ENCODE data around the gene TCEANC.

The TCEANC gene

GRCh38 chrX:13691841-13692371, 39.0 kb downstream of the TCEANC start:
- Mint-ChIP-seq H3K36me3 (peaks cover 2% of the 10 kb centered on the region), H3K27me3 (no peaks in the 10 kb centered on the region), H3K9me3 (no peaks in the 10 kb centered on the region), H3K27ac (peak overlapping the region; percentile 56), H3K4me3 (peak overlapping the region; percentile 39), H3K4me1 (peaks cover 40% of the 10 kb centered on the region)
- ATAC-seq (ENCODE audit: low read depth) (peak; percentile 51), DNase-seq (ENCODE audit: low spot score in 2 of 2) (no peak)

GRCh38 chrX:13692771-13693231, 39.9 kb downstream of the TCEANC start:
- ATAC-seq (ENCODE audit: low read depth) = no peak
- Mint-ChIP-seq H3K4me1 (peaks cover 46% of the 10 kb centered on the region), H3K27me3 (no peaks in the 10 kb centered on the region), H3K36me3 (peaks cover 2% of the 10 kb centered on the region), H3K4me3 (peak overlapping the region; percentile 52), H3K9me3 (no peaks in the 10 kb centered on the region), H3K27ac (peak overlapping the region; percentile 56)
- no peak for DNase-seq (ENCODE audit: low spot score in 2 of 2)

GRCh38 chrX:13693341-13693961, 40.5 kb downstream of the TCEANC start:
- DNase-seq (ENCODE audit: low spot score in 2 of 2) (no peak), ATAC-seq (ENCODE audit: low read depth) (no peak)
- Mint-ChIP-seq H3K4me3 (peak overlapping the region; percentile 52), H3K36me3 (peaks cover 2% of the 10 kb centered on the region), H3K9me3 (no peaks in the 10 kb centered on the region), H3K27ac (peak overlapping the region; percentile 56), H3K4me1 (peaks cover 43% of the 10 kb centered on the region), H3K27me3 (no peaks in the 10 kb centered on the region)

- no peak overlapping the region for H3K4me3 Mint-ChIP-seq
These were observed 41.4 kb downstream of the TCEANC start for GRCh38 chrX:13694359-13694758.

GRCh38 chrX:13694983-13695382, 42.0 kb downstream of the TCEANC start:
- peaks cover 50% of the 10 kb centered on the region for H3K4me1 Mint-ChIP-seq
- H3K27ac Mint-ChIP-seq = peak overlapping the region; percentile 32
- H3K4me3 Mint-ChIP-seq = no peak overlapping the region
- ATAC-seq (ENCODE audit: low read depth) = no peak
- H3K27me3 Mint-ChIP-seq = no peaks in the 10 kb centered on the region
- no peaks in the 10 kb centered on the region for H3K9me3 Mint-ChIP-seq
- H3K36me3 Mint-ChIP-seq = peaks cover 4% of the 10 kb centered on the region
- DNase-seq (ENCODE audit: low spot score in 2 of 2) = no peak

More at GRCh38 chrX:13694359-13694758, 41.4 kb downstream of the TCEANC start:
- Mint-ChIP-seq H3K9me3 (no peaks in the 10 kb centered on the region), H3K36me3 (peaks cover 4% of the 10 kb centered on the region), H3K4me1 (peaks cover 48% of the 10 kb centered on the region), H3K27me3 (no peaks in the 10 kb centered on the region), H3K27ac (no peak overlapping the region)
- DNase-seq (ENCODE audit: low spot score in 2 of 2) = no peak
- no peak for ATAC-seq (ENCODE audit: low read depth)

- no peak for DNase-seq (ENCODE audit: low spot score in 2 of 2)
- Mint-ChIP-seq H3K27ac (peak overlapping the region; percentile 32), H3K4me1 (peaks cover 46% of the 10 kb centered on the region), H3K36me3 (peaks cover 4% of the 10 kb centered on the region), H3K4me3 (no peak overlapping the region), H3K27me3 (no peaks in the 10 kb centered on the region), H3K9me3 (no peaks in the 10 kb centered on the region)
- no peak for ATAC-seq (ENCODE audit: low read depth)
These were observed 42.7 kb downstream of the TCEANC start for GRCh38 chrX:13695601-13696115.

- H3K36me3 Mint-ChIP-seq = peaks cover 5% of the 10 kb centered on the region
- H3K27me3 Mint-ChIP-seq = no peaks in the 10 kb centered on the region
- DNase-seq (ENCODE audit: low spot score in 2 of 2) = peak in 1 of 2 donors; percentile 11
- peaks cover 52% of the 10 kb centered on the region for H3K4me1 Mint-ChIP-seq
- H3K27ac Mint-ChIP-seq = peak overlapping the region; percentile 59
- H3K4me3 Mint-ChIP-seq = peak overlapping the region; percentile 59
- H3K9me3 Mint-ChIP-seq = no peaks in the 10 kb centered on the region
- peak; percentile 75 for ATAC-seq (ENCODE audit: low read depth)
These were observed 44.5 kb downstream of the TCEANC start for GRCh38 chrX:13697455-13697854.

- H3K36me3 Mint-ChIP-seq = peaks cover 5% of the 10 kb centered on the region
- H3K9me3 Mint-ChIP-seq = no peaks in the 10 kb centered on the region
- no peak overlapping the region for H3K4me3 Mint-ChIP-seq
- no peak for DNase-seq (ENCODE audit: low spot score in 2 of 2)
- H3K4me1 Mint-ChIP-seq = peaks cover 49% of the 10 kb centered on the region
- H3K27ac Mint-ChIP-seq = no peak overlapping the region
- H3K27me3 Mint-ChIP-seq = no peaks in the 10 kb centered on the region
- peak; percentile 20 for ATAC-seq (ENCODE audit: low read depth)
These were observed 45.0 kb downstream of the TCEANC start for GRCh38 chrX:13697976-13698375.

GRCh38 chrX:13698432-13698831, 45.5 kb downstream of the TCEANC start:
- Mint-ChIP-seq H3K4me1 (peaks cover 44% of the 10 kb centered on the region), H3K9me3 (no peaks in the 10 kb centered on the region), H3K27ac (no peak overlapping the region), H3K36me3 (peaks cover 5% of the 10 kb centered on the region), H3K4me3 (no peak overlapping the region), H3K27me3 (no peaks in the 10 kb centered on the region)
- DNase-seq (ENCODE audit: low spot score in 2 of 2) (no peak), ATAC-seq (ENCODE audit: low read depth) (no peak)

- no peaks in the 10 kb centered on the region for H3K9me3 Mint-ChIP-seq
- H3K4me1 Mint-ChIP-seq = peaks cover 40% of the 10 kb centered on the region
- peaks cover 5% of the 10 kb centered on the region for H3K36me3 Mint-ChIP-seq
- ATAC-seq (ENCODE audit: low read depth) = peak; percentile 49
- peak overlapping the region; percentile 78 for H3K4me3 Mint-ChIP-seq
- H3K27ac Mint-ChIP-seq = peak overlapping the region; percentile 60
- no peaks in the 10 kb centered on the region for H3K27me3 Mint-ChIP-seq
- DNase-seq (ENCODE audit: low spot score in 2 of 2) = no peak
These were observed 46.4 kb downstream of the TCEANC start for GRCh38 chrX:13699183-13699826.

GRCh38 chrX:13700380-13700779, 47.4 kb downstream of the TCEANC start:
- Mint-ChIP-seq H3K9me3 (no peaks in the 10 kb centered on the region), H3K27ac (no peak overlapping the region), H3K36me3 (peaks cover 5% of the 10 kb centered on the region), H3K27me3 (no peaks in the 10 kb centered on the region), H3K4me1 (peaks cover 36% of the 10 kb centered on the region), H3K4me3 (no peak overlapping the region)
- DNase-seq (ENCODE audit: low spot score in 2 of 2) (no peak), ATAC-seq (ENCODE audit: low read depth) (no peak)

GRCh38 chrX:13702111-13702789, 49.3 kb downstream of the TCEANC start:
- no peaks in the 10 kb centered on the region for H3K9me3 Mint-ChIP-seq
- peak overlapping the region; percentile 75 for H3K27ac Mint-ChIP-seq
- ATAC-seq (ENCODE audit: low read depth) (no peak), DNase-seq (ENCODE audit: low spot score in 2 of 2) (no peak)
- H3K4me3 Mint-ChIP-seq = peak overlapping the region; percentile 18
- peaks cover 3% of the 10 kb centered on the region for H3K36me3 Mint-ChIP-seq
- H3K4me1 Mint-ChIP-seq = peaks cover 24% of the 10 kb centered on the region
- no peaks in the 10 kb centered on the region for H3K27me3 Mint-ChIP-seq

- Mint-ChIP-seq H3K36me3 (peaks cover 6% of the 10 kb centered on the region), H3K4me3 (no peak overlapping the region), H3K4me1 (peaks cover 22% of the 10 kb centered on the region), H3K27me3 (no peaks in the 10 kb centered on the region), H3K9me3 (no peaks in the 10 kb centered on the region), H3K27ac (no peak overlapping the region)
- DNase-seq (ENCODE audit: low spot score in 2 of 2) = no peak
- ATAC-seq (ENCODE audit: low read depth) = no peak
These were observed 50.2 kb downstream of the TCEANC start for GRCh38 chrX:13703135-13703534.

- ATAC-seq (ENCODE audit: low read depth) (no peak), DNase-seq (ENCODE audit: low spot score in 2 of 2) (no peak)
- Mint-ChIP-seq H3K4me3 (no peak overlapping the region), H3K9me3 (no peaks in the 10 kb centered on the region), H3K27ac (no peak overlapping the region), H3K4me1 (peaks cover 22% of the 10 kb centered on the region), H3K36me3 (peaks cover 6% of the 10 kb centered on the region), H3K27me3 (no peaks in the 10 kb centered on the region)
These were observed 50.6 kb downstream of the TCEANC start for GRCh38 chrX:13703589-13703988.

Data from memory B cell (primary cell).